Measurements from ENCODE around the gene OBSCN. TPM values are rescaled to one million over a fixed set of nuclear protein-coding genes. Genes with fewer than 3 reads are reported as not detected.
"Not testable (repeated sequence)": the region's sequence is repeated elsewhere in the genome, so short reads cannot be mapped to it uniquely, and the experiment has no call there.

Gene OBSCN
- total RNA-seq, 2 experiments from 2014 or later = 5.7 to 10.4 TPM

GRCh38 chr1:228225740-228226139, 17.9 kb downstream of the OBSCN start:
- Mint-ChIP-seq H3K4me1 (no peaks in the 10 kb centered on the region), H3K4me3 (no peak overlapping the region), H3K27ac (no peak overlapping the region), H3K36me3 (peaks cover 17% of the 10 kb centered on the region), H3K27me3 (no peaks in the 10 kb centered on the region), H3K9me3 (ENCODE audit: low read depth) (no peaks in the 10 kb centered on the region)
- no peak for ATAC-seq
- DNase-seq = no peak
- CTCF ChIA-PET = no interaction called here

DNA sequence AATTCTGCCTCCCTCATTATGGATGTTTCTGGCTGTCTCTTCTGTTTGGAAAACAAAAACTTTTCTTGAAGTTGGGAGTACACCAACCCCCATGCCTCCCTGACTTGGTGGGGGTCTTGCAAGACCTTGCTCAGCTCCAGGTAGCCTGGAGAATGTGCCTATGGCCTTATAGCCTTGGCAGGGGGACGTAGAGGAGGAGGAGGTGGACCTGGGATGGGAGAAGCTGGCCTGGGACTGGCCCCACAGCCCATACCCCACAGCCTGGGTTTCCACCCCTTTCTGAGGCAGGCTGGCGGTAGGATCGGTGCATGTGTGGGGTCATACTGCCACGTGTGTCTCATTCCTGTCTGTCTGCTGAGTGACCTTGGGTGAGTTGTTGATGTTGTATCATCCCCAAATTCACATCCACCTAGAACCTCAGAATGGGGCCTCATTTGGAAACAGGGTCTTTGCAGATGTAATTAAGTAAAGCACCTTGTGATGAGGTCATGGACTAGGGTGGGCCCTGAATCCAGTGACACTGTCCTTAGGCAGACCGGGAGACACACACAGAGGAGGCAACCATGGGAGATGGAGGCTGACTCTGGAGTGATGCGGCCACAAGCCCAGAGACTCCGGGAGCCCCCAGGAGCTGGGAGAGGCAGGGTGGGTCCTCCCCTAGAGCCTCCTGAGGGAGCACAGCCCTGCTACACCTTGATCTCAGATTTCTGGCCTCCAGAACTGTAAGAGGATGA, 18.5 kb downstream of the OBSCN start:
- no peak for DNase-seq
- Mint-ChIP-seq H3K4me1 (no peaks in the 10 kb centered on the region), H3K27ac (no peak overlapping the region), H3K4me3 (no peak overlapping the region), H3K36me3 (peaks cover 18% of the 10 kb centered on the region), H3K27me3 (no peaks in the 10 kb centered on the region), H3K9me3 (ENCODE audit: low read depth) (no peaks in the 10 kb centered on the region)
- no peak for ATAC-seq
- CTCF ChIA-PET = no interaction called here

GRCh38 chr1:228226956-228227791, 19.3 kb downstream of the OBSCN start:
- DNase-seq (no peak), ATAC-seq (no peak)
- Mint-ChIP-seq H3K27me3 (no peaks in the 10 kb centered on the region), H3K27ac (no peak overlapping the region), H3K9me3 (ENCODE audit: low read depth) (no peaks in the 10 kb centered on the region), H3K36me3 (peaks cover 20% of the 10 kb centered on the region), H3K4me3 (no peak overlapping the region), H3K4me1 (no peaks in the 10 kb centered on the region)
- CTCF ChIA-PET = no interaction called here

DNA sequence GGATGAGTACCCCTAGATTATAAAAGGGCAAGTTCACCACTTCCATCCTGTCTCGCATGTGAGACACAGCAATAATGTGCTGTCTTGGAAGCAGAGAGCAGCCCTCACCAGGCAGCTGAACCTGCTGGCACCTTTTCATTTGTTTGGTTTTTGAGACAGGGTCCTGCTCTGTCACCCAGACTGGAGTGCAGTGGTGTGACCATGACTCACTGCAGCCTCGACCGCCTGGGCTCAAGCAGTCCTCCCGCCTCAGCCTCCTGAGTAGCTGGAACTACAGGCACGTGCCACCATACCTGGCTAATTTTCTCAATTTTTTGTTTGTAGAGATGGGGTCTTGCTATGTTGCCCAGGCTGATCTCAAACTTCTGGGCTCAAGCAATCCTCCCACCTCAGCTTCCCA, 20.3 kb downstream of the OBSCN start:
- H3K4me3 Mint-ChIP-seq; CTCF ChIA-PET; H3K27ac Mint-ChIP-seq; DNase-seq; H3K27me3 Mint-ChIP-seq; H3K4me1 Mint-ChIP-seq; H3K9me3 Mint-ChIP-seq (ENCODE audit: low read depth); ATAC-seq: not testable (repeated sequence)
- peaks cover 25% of the 10 kb centered on the region for H3K36me3 Mint-ChIP-seq

DNA sequence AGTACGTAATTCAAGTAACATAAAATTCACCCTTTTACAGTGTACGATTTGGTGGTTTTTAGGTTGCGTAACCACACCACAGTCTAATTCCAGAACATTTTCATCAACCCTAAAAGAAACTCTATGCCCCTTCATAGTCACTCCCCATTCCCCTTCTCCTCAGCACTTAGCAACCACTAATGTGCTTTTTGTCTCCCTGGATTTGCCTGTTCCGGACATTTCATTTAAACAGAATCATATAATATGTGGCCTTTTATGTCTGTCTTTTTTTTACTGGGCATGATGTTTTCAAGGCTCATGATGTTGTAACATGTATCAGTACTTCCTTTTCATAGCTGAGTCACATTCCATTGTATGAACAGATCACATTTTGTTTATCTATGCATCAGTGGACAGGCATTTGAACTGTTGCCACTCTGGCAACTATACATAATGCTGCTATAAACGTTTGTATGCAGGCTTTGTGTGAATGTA, 20.8 kb downstream of the OBSCN start:
- Mint-ChIP-seq H3K27me3 (no peaks in the 10 kb centered on the region), H3K4me1 (no peaks in the 10 kb centered on the region), H3K9me3 (ENCODE audit: low read depth) (no peaks in the 10 kb centered on the region), H3K4me3 (no peak overlapping the region), H3K27ac (no peak overlapping the region), H3K36me3 (peaks cover 28% of the 10 kb centered on the region)
- no peak for ATAC-seq
- no peak for DNase-seq
- CTCF ChIA-PET = no interaction called here

GRCh38 chr1:228231189-228231588, 23.3 kb downstream of the OBSCN start:
- Mint-ChIP-seq H3K27me3 (no peaks in the 10 kb centered on the region), H3K27ac (no peak overlapping the region), H3K4me3 (no peak overlapping the region), H3K9me3 (ENCODE audit: low read depth) (peaks cover 4% of the 10 kb centered on the region), H3K4me1 (no peaks in the 10 kb centered on the region), H3K36me3 (peaks cover 28% of the 10 kb centered on the region)
- DNase-seq (no peak), ATAC-seq (no peak)
- CTCF ChIA-PET = no interaction called here

- H3K36me3 Mint-ChIP-seq = peaks cover 33% of the 10 kb centered on the region
These were observed 25.3 kb downstream of the OBSCN start for GRCh38 chr1:228233136-228233535.

GRCh38 chr1:228234921-228235320, 27.1 kb downstream of the OBSCN start:
- ATAC-seq = no peak
- Mint-ChIP-seq H3K9me3 (ENCODE audit: low read depth) (peaks cover 18% of the 10 kb centered on the region), H3K4me1 (no peaks in the 10 kb centered on the region), H3K4me3 (no peak overlapping the region), H3K27ac (no peak overlapping the region), H3K36me3 (peaks cover 44% of the 10 kb centered on the region), H3K27me3 (no peaks in the 10 kb centered on the region)
- DNase-seq = no peak
- CTCF ChIA-PET = no interaction called here

More at GRCh38 chr1:228233136-228233535, 25.3 kb downstream of the OBSCN start:
- ATAC-seq = no peak
- no peak overlapping the region for H3K4me3 Mint-ChIP-seq
- no peaks in the 10 kb centered on the region for H3K27me3 Mint-ChIP-seq
- no peak overlapping the region for H3K27ac Mint-ChIP-seq
- DNase-seq = no peak
- H3K9me3 Mint-ChIP-seq (ENCODE audit: low read depth) = peaks cover 9% of the 10 kb centered on the region
- H3K4me1 Mint-ChIP-seq = no peaks in the 10 kb centered on the region
- CTCF ChIA-PET = no interaction called here

- Mint-ChIP-seq H3K27me3 (no peaks in the 10 kb centered on the region), H3K4me3 (no peak overlapping the region), H3K4me1 (no peaks in the 10 kb centered on the region), H3K27ac (no peak overlapping the region), H3K9me3 (ENCODE audit: low read depth) (peaks cover 27% of the 10 kb centered on the region), H3K36me3 (peaks cover 47% of the 10 kb centered on the region)
- no peak for DNase-seq
- CTCF ChIA-PET = no interaction called here
- no peak for ATAC-seq
These were observed 28.9 kb downstream of the OBSCN start for GRCh38 chr1:228236744-228237143.

DNA sequence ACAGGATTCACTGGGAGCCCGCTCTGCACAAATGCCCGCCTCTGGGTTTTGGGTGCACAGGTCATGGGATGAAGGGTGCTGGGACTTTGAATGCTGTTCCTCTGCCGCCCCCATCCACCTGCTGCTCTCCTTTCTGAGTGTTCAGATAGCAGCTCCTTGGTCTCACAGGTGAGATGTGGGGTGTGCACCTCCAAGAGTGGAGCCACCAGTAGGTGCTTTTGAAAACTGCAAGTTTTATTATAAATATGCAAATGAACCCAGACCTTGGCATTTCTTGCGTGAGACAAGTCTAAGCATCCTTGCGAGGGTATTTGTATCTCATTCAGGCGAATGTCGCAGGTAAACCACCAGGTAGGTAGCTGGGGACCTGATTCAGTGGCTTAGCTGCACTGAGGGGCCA, 30.2 kb downstream of the OBSCN start:
- peaks cover 52% of the 10 kb centered on the region for H3K36me3 Mint-ChIP-seq

GRCh38 chr1:228238461-228238860, 30.6 kb downstream of the OBSCN start:
- H3K27ac Mint-ChIP-seq = no peak overlapping the region
- H3K9me3 Mint-ChIP-seq (ENCODE audit: low read depth) = peaks cover 34% of the 10 kb centered on the region
- H3K36me3 Mint-ChIP-seq = peaks cover 52% of the 10 kb centered on the region
- H3K4me3 Mint-ChIP-seq = no peak overlapping the region
- no peaks in the 10 kb centered on the region for H3K4me1 Mint-ChIP-seq
- no peak for ATAC-seq
- no peaks in the 10 kb centered on the region for H3K27me3 Mint-ChIP-seq
- DNase-seq = no peak
- CTCF ChIA-PET = no interaction called here

More for the DNA sequence above, 30.2 kb downstream of the OBSCN start:
- CTCF ChIA-PET = interaction anchor here (0.7 kb wide), 1 partner anchor 68 kb away, joined by 3 read pairs; no protein-coding TSS in a partner anchor
- H3K4me3 Mint-ChIP-seq = no peak overlapping the region
- no peak overlapping the region for H3K27ac Mint-ChIP-seq
- H3K9me3 Mint-ChIP-seq (ENCODE audit: low read depth) = peaks cover 33% of the 10 kb centered on the region
- no peak for ATAC-seq
- H3K27me3 Mint-ChIP-seq = no peaks in the 10 kb centered on the region
- no peaks in the 10 kb centered on the region for H3K4me1 Mint-ChIP-seq
- DNase-seq = no peak

DNA sequence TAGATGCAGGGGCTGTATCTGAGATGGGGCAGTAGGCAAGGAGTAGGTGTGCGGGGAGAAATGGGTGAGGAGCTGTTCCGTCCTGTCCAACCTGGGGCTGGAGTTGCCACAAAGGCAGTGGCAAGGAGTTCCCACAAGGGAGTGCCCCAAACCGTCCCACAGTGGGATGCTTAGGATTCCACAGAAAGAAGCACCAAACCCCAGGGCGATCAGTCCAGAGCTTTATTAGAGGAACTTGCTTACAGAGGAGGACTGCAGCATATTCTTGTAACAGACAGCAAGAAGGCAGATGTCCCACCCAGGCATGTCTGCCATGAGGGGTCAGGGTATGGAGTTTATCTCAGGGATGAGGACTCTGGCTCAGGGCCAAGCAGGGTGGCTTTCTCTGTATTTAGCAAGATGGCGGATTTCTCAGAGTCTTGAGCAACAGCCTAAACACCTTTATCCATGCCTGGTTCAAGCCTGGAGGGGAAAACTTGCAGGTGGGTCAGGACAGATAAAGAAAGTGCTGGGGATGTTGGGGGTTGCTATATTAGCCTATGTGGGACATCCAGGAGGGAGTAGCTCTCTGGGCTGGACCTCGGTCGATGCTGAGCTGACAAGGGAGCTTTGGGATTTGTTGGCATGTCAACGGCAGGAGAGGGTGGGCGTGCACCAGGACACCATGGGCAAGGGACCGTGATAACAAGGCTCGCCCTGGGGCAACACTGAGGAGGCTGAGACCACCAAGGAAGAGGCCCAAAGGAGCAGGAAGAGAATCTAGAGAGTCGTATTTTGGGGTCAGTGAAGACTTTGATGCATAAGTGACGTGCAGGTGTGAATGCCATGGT, 32.8 kb downstream of the OBSCN start:
- H3K4me3 Mint-ChIP-seq = no peak overlapping the region
- DNase-seq (no peak), ATAC-seq (no peak)
- no peaks in the 10 kb centered on the region for H3K4me1 Mint-ChIP-seq
- H3K9me3 Mint-ChIP-seq (ENCODE audit: low read depth) = peaks cover 36% of the 10 kb centered on the region
- CTCF ChIA-PET = interaction anchor here (1.2 kb wide), 1 partner anchor 9 kb away, joined by 3 read pairs; no protein-coding TSS in a partner anchor
- peaks cover 57% of the 10 kb centered on the region for H3K36me3 Mint-ChIP-seq
- H3K27ac Mint-ChIP-seq = no peak overlapping the region
- no peaks in the 10 kb centered on the region for H3K27me3 Mint-ChIP-seq

GRCh38 chr1:228241259-228241658, 33.4 kb downstream of the OBSCN start:
- H3K4me1 Mint-ChIP-seq = no peaks in the 10 kb centered on the region
- CTCF ChIA-PET = no interaction called here
- H3K27me3 Mint-ChIP-seq = no peaks in the 10 kb centered on the region
- ATAC-seq (no peak), DNase-seq (no peak)
- H3K36me3 Mint-ChIP-seq = peaks cover 59% of the 10 kb centered on the region
- no peak overlapping the region for H3K27ac Mint-ChIP-seq
- H3K4me3 Mint-ChIP-seq = no peak overlapping the region
- H3K9me3 Mint-ChIP-seq (ENCODE audit: low read depth) = peaks cover 41% of the 10 kb centered on the region
